Measurements from ENCODE around the gene MYO18A. TPM values are rescaled to one million over a fixed set of nuclear protein-coding genes. Genes with fewer than 3 reads are reported as not detected.
"Not testable (repeated sequence)": the region's sequence is repeated elsewhere in the genome, so short reads cannot be mapped to it uniquely, and the experiment has no call there.

The MYO18A gene
- total RNA-seq, 1 experiment from 2014 or later: 37.2 TPM

DNA sequence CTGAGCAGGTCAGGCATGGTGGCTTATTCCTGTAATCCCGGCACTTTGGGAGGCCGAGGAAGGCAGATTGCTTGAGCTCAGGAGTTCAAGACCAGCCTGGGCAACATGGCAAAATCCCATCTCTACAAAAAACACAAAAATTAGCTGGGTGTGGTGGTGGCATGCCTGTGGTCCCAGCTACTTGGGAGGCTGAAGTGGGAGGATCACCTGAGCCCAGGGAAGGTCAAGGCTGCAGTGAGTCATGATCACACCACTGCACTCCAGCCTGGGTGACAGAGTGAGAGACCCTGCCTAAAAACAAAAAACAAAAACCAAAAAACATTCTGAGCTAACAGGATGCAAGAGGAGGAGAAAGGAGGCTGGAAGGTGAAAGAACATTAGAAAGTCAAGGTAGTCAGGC lies 33.0 kb downstream of the MYO18A start:
- RAD21 ChIA-PET (ENCODE audit: low non-redundant PET in 1 of 2, low total read pairs in 2 of 2, uncharacterized antibody in 2 of 2, unreplicated experiment in 2 of 2): interaction anchor here in 1 of 2 experiments (1.0 to 1.1 kb wide), 3 partner anchors 30 to 72 kb away, joined by 3 to 4 read pairs (median 4); partner anchors contain the start of gene MYO18A
- Histone ChIP-seq H3K4me3 (replicated peaks in 1 of 2; ENCODE audit: low read depth in 1 of 2, low read length in 2 of 2) (peak overlapping the region in 1 of 2 experiments; percentile 16; a peak in 2 of 4 replicates), H3K9ac (ENCODE audit: low read length) (peak overlapping the region; percentile 23; the same call in 1 of the 2 replicates), H3K4me1 (ENCODE audit: control insufficient read depth in 1 of 2, insufficient read depth in 2 of 2, low read length in 2 of 2) (peaks cover 78 to 93% of the 10 kb centered on the region in 2 experiments), H3K27ac (ENCODE audit: low read depth, low read length) (peak overlapping the region; percentile 19; the same call in 1 of the 2 replicates), H3K4me2 (ENCODE audit: low read length) (peak overlapping the region; percentile 55), H3K79me2 (ENCODE audit: insufficient read depth, low read length) (peaks cover 24% of the 10 kb centered on the region; the same call in 1 of the 2 replicates)
- not testable (repeated sequence) for H4K20me1 ChIP-seq (ENCODE audit: insufficient read depth); ATAC-seq; H2AFZ ChIP-seq (ENCODE audit: low read depth, low read length, poor library complexity, severe bottlenecking); H3K27me3 ChIP-seq (ENCODE audit: insufficient read depth, low read length); H3K9me3 ChIP-seq (ENCODE audit: control insufficient read depth in 1 of 2, insufficient read depth in 1 of 2, low read depth in 1 of 2, low read length in 2 of 2); H3K36me3 ChIP-seq (ENCODE audit: control insufficient read depth in 1 of 2, insufficient read depth in 2 of 2, low read length in 2 of 2); H3K9me2 ChIP-seq (ENCODE audit: insufficient read depth); DNase-seq (ENCODE audit: low read depth, low spot score); BruUV-seq (replicated peaks)
- intact Hi-C loops (cut with micrococcal nuclease): loop anchor here (10.0 kb wide), 2 partner anchors 228 to 448 kb away; partner anchors contain the start of gene ANKRD13B
- POLR2A ChIA-PET: interaction anchor here (1.3 to 1.7 kb wide), 2 partner anchors 8 to 10 kb away, joined by 4 to 5 read pairs; no protein-coding TSS in a partner anchor
- CTCF ChIA-PET: interaction anchor here (1.1 to 7.2 kb wide), 5 partner anchors 23 to 182 kb away, joined by 3 to 127 read pairs (median 54); partner anchors contain the start of gene MYO18A

GRCh38 chr17:29146369-29146972 lies 33.7 kb downstream of the MYO18A start:
- intact Hi-C loops (cut with micrococcal nuclease): loop anchor here (10.0 kb wide), 2 partner anchors 228 to 448 kb away; partner anchors contain the start of gene ANKRD13B
- H3K4me2 ChIP-seq (ENCODE audit: low read length): peak overlapping the region; percentile 55
- peaks cover 24% of the 10 kb centered on the region; the same call in 1 of the 2 replicates for H3K79me2 ChIP-seq (ENCODE audit: insufficient read depth, low read length)
- H3K36me3 ChIP-seq (ENCODE audit: control insufficient read depth in 1 of 2, insufficient read depth in 2 of 2, low read length in 2 of 2): no peaks in the 10 kb centered on the region
- H4K20me1 ChIP-seq (ENCODE audit: insufficient read depth): peaks cover 3% of the 10 kb centered on the region; the same call in 1 of the 2 replicates
- no peak overlapping the region for H3K9ac ChIP-seq (ENCODE audit: low read length)
- TF ChIP-seq MAX (IDR thresholded peaks at IDR 0.05) (0 out of 2 replicates have a peak, but pooled peaks have one; percentile 20), FOSL1 (IDR thresholded peaks at IDR 0.05; ENCODE audit: low read depth) (no peak)
- DNase-seq (ENCODE audit: low read depth, low spot score) (no peak), ATAC-seq (no peak)
- ChIA-PET POLR2A (interaction anchor here (1.3 to 1.7 kb wide), 4 partner anchors 9 to 144 kb away, joined by 4 to 6 read pairs (median 4); no protein-coding TSS in a partner anchor), CTCF (interaction anchor here (1.5 to 7.2 kb wide), 6 partner anchors 14 to 224 kb away, joined by 3 to 127 read pairs (median 50); partner anchors contain the start of gene MYO18A), RAD21 (ENCODE audit: low non-redundant PET in 1 of 2, low total read pairs in 2 of 2, uncharacterized antibody in 2 of 2, unreplicated experiment in 2 of 2) (interaction anchor here in 1 of 2 experiments (1.0 to 1.6 kb wide), 2 partner anchors 22 to 73 kb away, joined by 4 to 20 read pairs; no protein-coding TSS in a partner anchor)
- no peak overlapping the region for H2AFZ ChIP-seq (ENCODE audit: low read depth, low read length, poor library complexity, severe bottlenecking)
- no peaks in the 10 kb centered on the region for H3K27me3 ChIP-seq (ENCODE audit: insufficient read depth, low read length)
- H3K9me2 ChIP-seq (ENCODE audit: insufficient read depth): no peaks in the 10 kb centered on the region
- BruUV-seq (replicated peaks): no TSS peak
- no peak overlapping the region; a peak in 1 of 4 replicates for H3K4me3 ChIP-seq (replicated peaks in 1 of 2; ENCODE audit: low read depth in 1 of 2, low read length in 2 of 2)
- no peaks in the 10 kb centered on the region for H3K9me3 ChIP-seq (ENCODE audit: control insufficient read depth in 1 of 2, insufficient read depth in 1 of 2, low read depth in 1 of 2, low read length in 2 of 2)
- 0 out of 2 replicates have a peak overlapping the region, but pooled peaks have one; percentile 11 for H3K27ac ChIP-seq (ENCODE audit: low read depth, low read length)
- peaks cover 76 to 92% of the 10 kb centered on the region in 2 experiments for H3K4me1 ChIP-seq (ENCODE audit: control insufficient read depth in 1 of 2, insufficient read depth in 2 of 2, low read length in 2 of 2)

Measured in HCT116 (cell line).